DMS53 (cell line): ENCODE results near the gene SPATA3.
A peak's percentile ranks its signal among the peaks of the same experiment; 100 is the strongest.

Experiments
- DNase-seq: peaks from one replicate; lab custom pipeline; 2025; lab: John Stamatoyannopoulos, UW

The SPATA3 gene

GRCh38 chr2:230968921-230969658, 26.8 kb upstream of the SPATA3 start:
- no peak for DNase-seq

- DNase-seq = no peak
These were observed 26.3 kb upstream of the SPATA3 start for GRCh38 chr2:230969659-230970015.

GRCh38 chr2:230972046-230972445, 23.9 kb upstream of the SPATA3 start:
- DNase-seq = no peak

- DNase-seq = no peak
These were observed 21.6 kb upstream of the SPATA3 start for GRCh38 chr2:230974096-230974913.

GRCh38 chr2:230975927-230976326, 20.0 kb upstream of the SPATA3 start:
- no peak for DNase-seq

- DNase-seq = no peak
These were observed 19.2 kb upstream of the SPATA3 start for GRCh38 chr2:230976671-230977171.

GRCh38 chr2:230980468-230980867, 15.5 kb upstream of the SPATA3 start:
- no peak for DNase-seq

- no peak for DNase-seq
These were observed 14.2 kb upstream of the SPATA3 start for GRCh38 chr2:230981704-230982103.

- no peak for DNase-seq
These were observed 13.8 kb upstream of the SPATA3 start for GRCh38 chr2:230982126-230982525.

GRCh38 chr2:230982528-230982927, 13.4 kb upstream of the SPATA3 start:
- DNase-seq = no peak

- DNase-seq = no peak
These were observed 12.4 kb upstream of the SPATA3 start for GRCh38 chr2:230983566-230983965.

- no peak for DNase-seq
These were observed 11.3 kb upstream of the SPATA3 start for GRCh38 chr2:230984393-230985220.

- no peak for DNase-seq
These were observed 10.2 kb upstream of the SPATA3 start for GRCh38 chr2:230985519-230986231.

- peak; percentile 18 for DNase-seq
These were observed 9.3 kb upstream of the SPATA3 start for GRCh38 chr2:230986520-230987136.

- peak; percentile 80 for DNase-seq
These were observed 8.5 kb upstream of the SPATA3 start for GRCh38 chr2:230987137-230988020.

GRCh38 chr2:230989731-230990130, 6.2 kb upstream of the SPATA3 start:
- DNase-seq = no peak

GRCh38 chr2:230990131-230990898, 5.6 kb upstream of the SPATA3 start:
- DNase-seq = no peak

- no peak for DNase-seq
These were observed 5.1 kb upstream of the SPATA3 start for GRCh38 chr2:230990899-230991150.

- DNase-seq = peak; percentile 72
These were observed 4.3 kb upstream of the SPATA3 start for GRCh38 chr2:230991598-230991997.

- DNase-seq = no peak
These were observed 740 bp downstream of the SPATA3 start for GRCh38 chr2:230996661-230997060.
